Stimulated activated CD4-positive, alpha-beta T cell treated with anti-CD3 and anti-CD28 coated beads, TNF-alpha, amount 100 ng/mL, for 48 hours (primary cell): Measurements from ENCODE around the gene CCNK.

Experiments used
- DNase-seq, 3 donors: peaks; one replicate each; pipeline ENCODE4 v3.0.0-alpha.2; 2020; ENCODE audit warnings: low read depth in 3 of 3

The CCNK gene

DNA sequence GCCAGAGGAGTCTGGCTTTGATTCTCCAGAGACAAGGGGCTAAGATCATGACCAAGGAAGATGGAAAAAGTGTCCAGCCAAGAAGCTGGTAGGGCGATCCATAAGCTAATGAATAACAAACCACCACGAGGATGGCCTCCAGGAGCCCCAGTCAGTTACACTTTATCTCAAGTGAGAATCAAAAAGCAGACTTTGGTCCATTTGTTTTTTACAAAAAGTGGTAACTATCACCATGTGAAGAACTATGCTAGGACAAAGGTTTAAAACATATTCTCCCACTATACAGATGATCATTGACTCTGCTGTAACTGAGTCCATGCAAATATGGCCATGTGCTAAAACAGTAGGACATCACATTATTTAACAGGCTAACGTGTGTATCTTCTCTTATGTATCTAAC is 14.5 kb upstream of the CCNK start:
- no peak for DNase-seq

DNA sequence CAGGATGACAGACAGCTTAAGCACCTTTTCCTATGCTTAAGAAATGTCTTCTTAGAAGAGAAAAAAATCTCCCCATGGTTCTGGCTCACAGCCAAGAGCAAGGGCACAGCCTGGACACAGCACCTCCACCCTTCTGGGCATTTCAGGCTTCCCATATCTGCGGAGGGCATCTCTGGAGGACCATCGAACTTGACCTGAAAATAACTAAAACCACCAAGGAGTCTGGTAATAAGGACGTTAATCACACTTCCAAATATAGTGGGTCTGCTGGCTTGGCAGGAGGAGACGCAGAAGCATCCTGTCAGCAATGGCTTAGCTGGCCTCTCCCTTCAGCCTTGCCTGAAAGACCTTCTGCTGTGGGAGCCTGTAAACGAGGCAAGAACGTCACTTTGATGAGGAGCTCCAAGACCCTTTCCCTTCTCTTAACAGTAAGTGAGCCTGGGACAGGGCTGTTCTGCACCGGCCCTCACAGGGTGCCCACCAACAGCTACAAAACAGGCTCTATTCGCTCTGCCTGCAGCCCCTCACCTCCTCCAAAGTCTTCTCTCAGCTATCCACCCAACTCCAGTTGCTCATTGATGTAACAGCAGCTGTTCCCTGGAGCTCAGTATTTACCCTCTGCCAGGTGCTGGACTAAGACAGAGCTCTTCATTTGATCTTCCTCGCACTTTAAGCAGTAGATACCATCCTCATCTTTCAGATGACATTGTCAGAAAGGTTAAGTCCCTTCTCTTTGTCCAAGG is 13.7 kb upstream of the CCNK start:
- DNase-seq: no peak

DNA sequence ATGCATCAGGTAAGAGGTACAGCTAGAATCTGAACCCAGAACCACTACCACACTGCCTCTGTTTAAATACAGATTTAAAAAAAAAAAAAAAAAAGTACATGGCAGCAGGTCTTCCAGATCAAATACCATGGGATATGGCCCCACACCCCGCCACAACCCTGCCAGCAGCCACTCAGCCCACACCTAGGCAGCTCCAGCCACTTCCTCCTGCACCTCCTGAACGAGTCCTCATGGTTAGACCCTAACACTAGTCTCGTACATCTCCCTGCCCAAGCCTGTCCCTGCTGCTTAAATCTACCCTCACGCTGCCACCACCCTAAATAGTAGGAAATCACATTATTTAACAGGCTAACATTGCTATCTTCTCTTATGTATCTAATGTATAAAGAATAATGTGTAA is 13.1 kb upstream of the CCNK start:
- no peak for DNase-seq

DNA sequence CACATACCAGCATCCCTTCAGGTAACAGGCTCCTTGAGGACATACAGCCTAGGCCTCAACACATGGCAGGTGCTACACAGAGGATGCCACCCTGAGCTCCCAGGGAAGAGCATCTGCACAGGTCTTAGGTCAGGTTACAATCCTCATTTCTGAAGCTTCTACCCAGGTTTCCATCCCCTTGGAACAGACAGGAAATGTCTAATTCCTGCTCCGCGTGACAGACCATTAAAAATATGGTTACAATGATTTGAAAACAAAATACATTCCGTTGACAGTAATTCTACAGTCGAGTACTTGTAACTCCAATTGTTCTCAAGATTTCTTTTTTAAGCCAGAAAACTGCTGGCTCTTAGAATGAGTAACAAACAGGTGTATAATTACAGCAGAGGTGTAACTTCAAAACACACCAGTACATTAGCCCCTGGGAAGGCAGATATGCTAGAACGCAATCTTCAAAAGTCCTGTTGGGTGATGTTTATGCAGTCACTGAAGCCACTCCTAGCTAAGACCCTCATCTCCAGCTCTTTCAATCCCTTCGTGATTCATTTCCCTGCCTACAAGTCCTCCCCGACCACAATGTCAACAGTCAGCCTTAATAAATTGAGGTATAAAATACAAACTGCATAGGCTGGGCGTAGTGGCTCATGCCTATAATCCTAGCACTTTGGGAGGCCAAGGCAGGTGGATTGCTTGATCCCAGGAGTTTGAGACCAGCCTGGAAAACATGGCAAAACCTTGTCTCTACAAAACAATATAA is 12.2 kb upstream of the CCNK start:
- no peak for DNase-seq

DNA sequence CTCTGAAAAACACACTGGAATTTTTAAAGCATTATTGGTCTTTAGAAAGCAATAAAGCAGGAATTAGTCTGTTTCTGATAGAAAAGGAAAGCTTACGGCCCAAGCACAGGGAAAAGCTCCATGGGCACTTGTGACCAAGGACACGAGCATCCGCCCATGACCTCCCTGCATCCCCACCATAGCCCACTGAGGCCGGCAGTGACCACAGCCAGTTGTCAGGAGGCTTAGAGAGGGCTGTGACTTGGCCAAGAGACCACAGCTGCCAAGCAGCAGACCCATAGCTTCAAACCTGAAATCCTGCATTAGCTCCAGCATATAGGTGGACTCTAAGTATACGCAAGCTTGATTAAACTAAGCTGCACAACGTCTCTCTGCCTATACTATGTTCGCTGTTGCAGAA is 9.5 kb upstream of the CCNK start:
- DNase-seq: no peak

DNA sequence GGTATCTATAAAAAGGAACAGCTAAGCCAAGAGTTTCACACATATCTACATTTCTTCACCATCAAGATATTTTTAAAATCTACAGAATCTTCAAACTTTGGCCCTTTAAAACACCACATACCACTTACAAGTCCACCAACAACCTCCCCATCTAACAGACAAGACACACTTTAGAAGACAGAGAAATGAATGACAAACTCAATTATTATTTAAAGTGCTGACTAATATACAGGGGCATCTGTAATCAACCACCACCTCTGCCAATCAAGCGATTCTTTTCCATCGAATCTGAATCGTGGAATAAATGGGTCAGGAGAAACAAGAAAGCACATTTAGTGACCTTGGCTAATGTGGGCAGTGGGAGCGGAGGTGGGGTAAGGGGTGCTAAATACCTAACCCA is 8.3 kb upstream of the CCNK start:
- no peak for DNase-seq

DNA sequence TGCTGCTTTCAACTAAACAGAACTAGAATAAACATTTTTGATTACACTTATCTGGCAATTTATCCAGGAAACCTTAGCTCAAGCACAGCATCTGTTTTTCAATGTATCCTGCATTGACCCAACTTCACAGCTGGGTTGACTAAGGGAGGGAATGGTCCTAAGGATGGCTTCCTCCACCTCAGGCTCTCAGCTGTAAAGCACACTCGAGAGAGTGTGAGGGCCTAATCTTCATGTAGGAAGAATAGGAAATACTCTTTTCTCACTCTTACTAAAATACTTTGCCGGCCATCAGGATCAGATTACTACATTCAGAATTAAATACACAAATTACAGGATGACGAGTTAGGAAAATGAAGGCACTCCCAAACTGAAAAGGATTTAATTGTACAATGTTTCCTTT is 7.8 kb upstream of the CCNK start:
- no peak for DNase-seq

DNA sequence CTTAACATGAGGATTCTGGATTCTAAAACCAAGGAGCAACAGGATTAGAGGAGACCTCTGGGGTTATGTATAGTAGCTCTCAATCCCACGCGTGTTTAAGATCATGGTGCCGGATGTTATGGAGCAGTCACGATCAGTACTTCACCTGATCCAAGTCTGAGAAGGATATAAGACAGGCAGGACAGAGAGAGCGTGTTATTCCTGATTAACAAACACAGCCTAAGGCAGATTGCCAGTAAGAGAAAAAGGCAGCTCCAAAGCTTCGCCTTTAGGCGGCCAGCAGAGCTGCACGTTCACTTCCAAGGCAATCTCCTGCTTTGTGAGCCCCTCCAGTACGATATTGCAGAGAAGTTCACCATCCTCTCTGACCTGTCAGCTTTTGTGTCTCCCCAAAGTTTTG is 6.0 kb upstream of the CCNK start:
- DNase-seq: no peak

DNA sequence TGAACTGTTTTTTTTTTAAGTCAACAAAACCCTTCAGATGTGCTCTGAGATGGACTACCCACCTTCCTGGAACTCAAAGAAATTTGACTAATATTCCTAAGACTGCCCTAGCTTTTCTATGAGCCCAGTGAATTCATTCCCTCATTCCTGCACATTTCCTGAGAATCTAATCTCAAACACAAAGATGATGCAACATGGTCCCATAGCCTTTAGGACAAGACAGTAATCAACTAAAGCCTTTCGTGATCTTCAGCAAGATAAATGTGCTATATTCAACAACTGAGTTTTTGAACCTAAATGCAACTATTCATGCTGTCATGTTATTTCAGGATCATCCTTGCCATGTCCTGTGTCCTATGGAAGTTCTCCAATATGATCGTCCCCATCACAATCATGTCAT is 5.5 kb upstream of the CCNK start:
- DNase-seq: no peak

DNA sequence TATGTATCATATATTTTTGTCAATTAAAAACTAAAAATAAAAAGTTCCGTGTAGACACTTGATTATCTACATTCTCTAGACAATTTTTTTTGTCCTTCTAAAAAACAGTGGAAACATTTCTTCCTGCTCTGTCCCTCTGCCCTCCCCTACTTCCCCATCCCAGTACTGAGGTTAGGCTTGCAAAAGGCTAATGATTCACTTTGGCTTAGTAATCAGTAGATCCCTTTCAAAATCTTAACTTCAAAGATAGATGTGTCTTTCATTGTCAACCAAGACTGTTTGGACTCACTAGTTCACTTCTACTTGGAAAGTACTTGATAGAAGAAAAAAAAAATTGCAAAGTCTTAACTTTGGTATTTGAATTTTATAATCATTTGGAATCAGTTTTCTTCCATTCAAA is 4.3 kb upstream of the CCNK start:
- no peak for DNase-seq

DNA sequence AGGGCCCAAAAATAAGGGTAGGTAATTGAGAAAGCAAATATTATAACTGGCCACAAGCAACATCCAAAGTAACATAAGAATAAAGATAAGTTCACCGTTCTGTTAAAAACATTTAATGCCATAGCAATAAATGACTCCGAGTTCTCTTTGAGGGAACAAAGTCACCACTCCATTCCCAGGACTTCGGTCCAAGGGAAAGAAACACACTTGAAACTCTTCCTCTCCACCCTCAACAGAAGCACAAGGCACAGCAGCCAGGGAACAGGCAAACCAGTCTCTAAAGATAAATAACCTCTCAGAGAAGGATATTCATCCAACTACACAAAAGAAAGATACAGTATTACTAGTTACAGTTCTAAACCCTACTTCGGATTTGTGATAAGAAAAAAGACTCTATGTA is 3.1 kb upstream of the CCNK start:
- DNase-seq: no peak

DNA sequence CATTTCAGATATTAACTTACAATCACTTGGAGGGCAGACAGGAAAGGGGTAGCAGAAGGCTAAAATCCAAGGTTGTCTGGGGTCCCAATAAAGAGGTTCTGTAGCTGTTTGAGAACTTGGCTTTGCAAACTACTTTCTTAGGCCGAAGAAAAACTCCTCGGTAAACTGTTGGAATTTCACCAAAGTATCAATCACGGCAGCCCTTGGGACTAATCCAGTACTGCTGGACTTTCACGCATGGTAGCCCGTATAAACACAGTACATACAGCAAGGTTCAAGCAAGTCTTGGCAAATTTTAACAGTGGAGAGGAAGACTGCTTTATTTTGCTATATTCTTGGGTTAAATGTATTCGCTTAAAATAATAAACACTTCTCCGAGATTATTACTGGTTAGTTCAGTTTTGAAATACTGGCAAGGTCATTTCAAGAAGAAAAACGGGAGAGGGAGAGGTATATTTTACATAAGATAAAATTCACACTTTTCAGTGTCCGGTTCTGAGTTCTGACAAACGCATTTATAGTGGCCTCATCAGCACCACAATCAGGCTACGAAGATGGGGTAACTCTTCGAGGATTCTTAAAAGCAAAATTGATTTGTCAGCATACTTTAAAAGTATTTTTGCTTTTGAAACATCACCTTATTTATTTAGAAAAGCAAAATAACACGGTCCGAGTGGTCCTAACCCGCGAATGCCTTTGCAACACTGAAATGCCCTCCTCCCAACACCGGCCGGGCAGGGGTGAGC is 1.9 kb upstream of the CCNK start:
- no peak for DNase-seq

DNA sequence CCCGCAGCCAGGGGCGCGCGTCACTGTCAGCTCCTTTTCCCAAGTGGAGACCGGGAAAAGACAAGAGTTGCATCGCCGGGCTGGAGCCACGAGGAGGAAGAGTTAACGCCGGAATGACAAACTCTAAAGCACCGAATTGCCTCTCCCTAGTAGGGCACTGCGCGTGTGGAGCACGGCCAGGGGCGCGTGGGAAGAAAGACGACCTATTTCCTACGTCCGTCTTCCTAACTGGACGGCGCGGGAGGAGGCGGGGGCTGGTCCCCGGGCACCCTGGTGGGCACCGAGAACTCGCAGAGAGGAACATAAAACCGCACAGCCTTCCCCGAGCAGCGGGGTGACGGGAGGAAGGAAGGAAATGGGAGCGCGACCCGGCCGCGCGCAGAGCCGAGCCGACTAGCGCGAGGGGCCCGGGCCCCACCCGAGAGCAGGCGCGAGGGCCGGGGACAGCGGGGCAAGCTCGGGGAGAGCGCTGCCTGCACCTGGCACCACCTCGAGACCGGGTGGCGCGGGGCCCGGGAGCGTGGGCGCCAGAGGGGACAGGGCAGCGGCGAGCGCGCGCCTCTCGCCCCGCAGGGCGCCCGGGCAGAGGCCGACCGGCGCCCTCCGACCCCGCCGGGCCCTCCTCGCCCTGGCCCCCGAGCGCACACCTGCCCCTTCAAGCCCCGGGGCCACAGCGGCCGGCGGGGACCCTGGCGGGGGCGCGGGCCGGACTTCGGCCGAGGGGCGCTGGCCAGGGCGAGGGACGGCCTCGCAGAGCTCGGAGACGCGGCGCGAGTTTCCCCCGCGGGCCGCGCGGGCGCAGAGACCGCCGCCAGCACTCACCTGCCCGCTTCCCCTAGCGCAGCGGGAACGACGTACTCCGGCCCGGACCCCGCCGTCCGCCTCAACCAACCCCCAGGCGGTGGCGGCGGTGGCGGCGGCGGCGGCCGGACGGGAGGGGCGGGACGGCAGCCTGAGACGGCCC is 1.0 kb upstream of the CCNK start, which contains the start of gene SETD3:
SETD3 (minus strand) TSS at position 954 of the 964 bp plus-strand sequence. CDS start 15,054 bp downstream, outside the sequence.
- DNase-seq: peak; percentile 0 to 33 (median 12)

DNA sequence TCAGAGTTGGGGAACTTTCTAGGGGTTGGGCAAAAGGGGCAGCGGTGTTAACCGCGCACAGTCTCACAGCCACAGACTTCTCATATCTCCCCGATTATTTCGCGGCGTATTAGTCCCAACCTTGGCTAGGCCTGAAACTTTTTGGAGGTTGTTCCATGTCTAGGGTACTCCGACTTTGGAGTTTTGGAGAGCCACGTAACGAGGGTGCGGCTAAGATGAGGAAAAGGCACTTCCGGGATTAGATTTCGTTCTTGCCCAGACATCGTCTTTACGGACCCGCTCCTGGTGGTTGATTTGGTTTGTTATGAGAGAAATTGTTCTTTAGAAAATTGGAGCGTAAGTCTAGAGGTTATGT is 513 bp downstream of the CCNK start:
- no peak for DNase-seq

DNA sequence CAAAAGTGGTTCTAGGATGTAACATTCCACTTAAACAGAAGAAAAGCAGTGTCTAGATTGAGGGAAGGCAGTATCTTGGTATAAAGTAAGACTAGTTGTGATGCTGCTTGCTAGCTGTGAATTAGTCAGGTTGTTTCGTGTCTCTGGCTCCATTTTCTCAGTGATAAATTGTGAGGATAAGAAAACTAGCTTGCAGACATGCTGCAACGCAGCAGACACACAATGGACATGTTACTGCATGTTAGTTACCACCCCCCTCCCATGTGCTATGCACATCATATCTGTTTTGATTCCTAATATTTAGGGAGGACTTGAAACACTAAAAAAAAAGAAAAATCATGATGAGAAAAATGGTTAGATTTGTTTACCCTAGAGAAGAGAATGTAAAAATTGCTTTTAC is 2.9 kb downstream of the CCNK start:
- DNase-seq: no peak

DNA sequence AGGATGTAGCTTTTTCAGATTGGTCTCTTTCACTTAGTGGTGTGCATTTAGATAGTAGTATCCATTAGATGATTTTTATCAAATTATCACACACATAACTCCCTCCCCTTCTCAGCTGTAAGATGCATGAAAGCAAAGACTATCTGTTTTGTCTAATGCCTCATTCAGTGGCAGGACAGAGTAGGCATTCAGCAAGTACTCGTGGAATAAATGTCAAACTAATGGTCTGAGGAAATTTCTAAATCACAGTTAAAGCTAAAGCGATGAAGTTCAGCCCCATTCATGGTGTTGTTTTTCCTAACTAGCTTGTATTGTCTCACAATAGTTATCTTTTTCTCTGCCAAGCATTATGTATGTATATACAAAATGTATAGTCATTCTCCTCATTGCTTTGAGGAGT is 16.1 kb downstream of the CCNK start:
- no peak for DNase-seq

DNA sequence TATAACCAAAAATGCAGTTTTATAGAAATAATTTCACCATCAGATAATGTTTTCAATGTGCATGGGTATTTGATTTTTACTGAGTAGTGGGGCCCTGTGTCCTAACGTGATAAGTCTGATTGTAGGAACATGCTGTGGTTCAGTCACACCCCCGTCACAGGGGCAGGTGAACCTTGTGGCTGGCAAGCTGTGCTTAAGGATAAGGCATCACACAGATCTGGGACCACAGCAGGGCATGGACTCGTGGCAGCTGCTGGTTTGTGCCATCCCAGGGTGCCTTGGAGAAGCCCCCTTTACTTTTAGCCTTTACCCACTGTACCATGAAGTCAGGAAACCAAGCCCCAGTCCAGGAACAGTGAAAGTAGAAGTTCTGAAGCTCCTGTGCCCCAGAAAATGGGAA is 16.7 kb downstream of the CCNK start:
- DNase-seq: no peak

DNA sequence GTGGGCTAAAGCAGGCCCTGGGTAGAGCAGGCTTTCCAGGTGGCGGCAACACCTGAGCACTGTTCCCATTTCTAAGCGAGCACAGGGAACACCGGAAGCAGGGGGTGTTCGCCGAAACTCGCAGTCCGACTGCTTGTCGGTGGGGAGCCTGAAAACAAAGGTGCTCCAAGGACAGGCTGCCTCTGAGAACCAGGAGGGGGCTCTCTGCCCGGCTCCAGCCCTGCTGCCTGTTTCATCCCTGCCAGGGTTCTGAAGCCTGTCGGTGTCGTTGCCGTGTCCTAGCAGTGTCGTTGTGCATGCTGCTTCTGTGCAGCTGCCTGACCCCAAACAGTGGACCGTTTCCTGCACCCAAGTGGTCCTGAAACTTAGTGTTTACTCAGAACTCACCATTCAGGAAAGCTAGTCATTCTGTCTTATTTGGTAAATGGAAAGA is 21.8 kb downstream of the CCNK start:
- DNase-seq: no peak

DNA sequence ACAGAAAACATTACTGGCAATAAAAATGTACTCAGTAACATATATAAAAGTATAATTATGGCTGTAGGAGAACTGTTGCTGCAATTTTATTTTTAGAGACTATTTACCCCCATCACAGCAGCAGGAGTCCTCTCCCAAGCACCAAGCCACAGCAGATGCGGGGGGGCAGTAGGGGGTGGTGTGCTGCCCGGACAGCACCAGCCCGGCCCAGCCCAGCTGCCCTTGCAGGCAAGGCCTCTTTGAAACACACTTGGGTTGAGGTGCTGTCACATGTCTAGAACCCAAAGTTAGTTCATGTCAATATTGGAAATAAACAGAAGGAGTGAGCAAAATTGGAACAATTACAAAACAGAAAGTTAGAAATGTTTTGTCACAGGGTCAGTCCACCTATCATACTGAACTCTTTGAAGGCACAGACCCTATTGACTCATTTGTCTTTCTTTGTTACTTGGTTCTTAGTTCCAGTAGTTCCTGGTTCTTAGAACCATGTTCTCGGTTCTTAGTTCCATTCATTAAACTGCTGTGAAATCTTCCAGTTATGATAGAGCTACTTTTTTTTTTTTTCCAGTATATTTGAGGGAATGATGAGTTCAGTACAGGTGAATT is 22.7 kb downstream of the CCNK start:
- DNase-seq: no peak

DNA sequence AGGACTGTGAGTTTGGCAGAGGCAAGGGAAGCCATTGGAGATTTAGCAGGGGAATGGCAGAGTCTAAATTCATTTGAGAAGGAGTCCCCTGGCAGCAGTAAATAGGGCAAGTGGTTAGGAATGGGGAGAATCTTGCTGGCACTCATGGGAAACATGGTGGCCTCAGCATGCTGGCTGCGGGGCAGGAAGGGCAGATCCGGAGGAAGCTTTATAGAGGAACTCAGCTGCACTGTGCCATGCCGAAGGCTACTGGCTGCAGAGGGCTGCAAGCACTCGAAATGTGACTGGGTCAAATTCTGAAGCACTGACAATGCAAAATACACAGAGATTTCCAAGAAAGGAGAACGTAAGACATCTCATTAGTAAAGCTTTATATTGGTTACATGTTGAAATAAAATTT is 23.9 kb downstream of the CCNK start:
- no peak for DNase-seq

DNA sequence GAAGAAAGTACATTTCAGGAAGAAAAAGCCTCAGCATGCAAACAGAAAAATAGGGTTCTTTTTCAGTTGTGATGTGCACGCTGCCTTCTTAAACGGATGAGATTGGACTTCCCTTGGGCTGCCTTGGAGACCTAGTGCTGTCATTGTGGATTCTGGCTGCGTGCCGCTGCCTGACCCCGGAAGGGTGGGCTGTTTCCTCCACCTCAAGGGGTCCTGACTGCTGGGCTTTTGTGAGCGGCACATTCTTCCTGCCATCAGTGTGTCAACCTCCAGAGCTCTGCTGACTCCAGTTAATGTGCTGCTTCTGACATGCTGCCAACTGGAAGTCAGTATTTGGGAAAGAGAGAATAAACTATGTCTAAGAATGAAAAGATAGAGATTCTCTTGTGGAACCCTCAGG is 25.1 kb downstream of the CCNK start:
- no peak for DNase-seq
